Nucleus accumbens (tissue), 56 donors: Measurements from ENCODE around the gene FN3K.

Experiments
- DNase-seq, 56 donors: peaks; one replicate each; lab custom pipeline; 2025; lab: John Stamatoyannopoulos, UW

Gene FN3K

GRCh38 chr17:82703036-82703745 is 32.2 kb upstream of the FN3K start:
- DNase-seq, result no peak

GRCh38 chr17:82703935-82704865 is 31.2 kb upstream of the FN3K start:
- DNase-seq, result no peak

DNA sequence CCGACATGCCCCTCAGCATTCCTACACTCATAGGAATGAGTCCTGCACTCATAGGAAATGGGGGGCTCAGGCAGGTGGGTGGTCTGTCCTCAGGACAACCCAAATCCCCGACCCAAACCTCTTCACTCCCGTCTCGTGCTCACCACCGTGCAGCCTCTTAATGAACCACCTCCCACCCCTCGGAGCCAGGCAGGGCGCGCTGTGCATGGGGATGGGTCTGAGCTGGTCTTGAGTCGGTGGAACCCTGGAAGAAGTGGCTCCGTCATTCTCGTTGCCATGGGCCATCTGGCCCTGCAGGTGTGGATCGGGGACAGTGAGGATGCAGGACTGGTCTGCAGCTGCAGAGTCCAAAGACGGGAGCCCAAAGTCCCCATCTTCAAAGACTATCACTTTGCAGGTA is 30.5 kb upstream of the FN3K start:
- DNase-seq, result no peak

- no peak for DNase-seq
Observed at GRCh38 chr17:82705756-82706155, 29.7 kb upstream of the FN3K start.

- DNase-seq, result no peak
Observed at GRCh38 chr17:82709024-82709675, 26.3 kb upstream of the FN3K start.

- no peak for DNase-seq
Observed at GRCh38 chr17:82709676-82710498, 25.5 kb upstream of the FN3K start.

DNA sequence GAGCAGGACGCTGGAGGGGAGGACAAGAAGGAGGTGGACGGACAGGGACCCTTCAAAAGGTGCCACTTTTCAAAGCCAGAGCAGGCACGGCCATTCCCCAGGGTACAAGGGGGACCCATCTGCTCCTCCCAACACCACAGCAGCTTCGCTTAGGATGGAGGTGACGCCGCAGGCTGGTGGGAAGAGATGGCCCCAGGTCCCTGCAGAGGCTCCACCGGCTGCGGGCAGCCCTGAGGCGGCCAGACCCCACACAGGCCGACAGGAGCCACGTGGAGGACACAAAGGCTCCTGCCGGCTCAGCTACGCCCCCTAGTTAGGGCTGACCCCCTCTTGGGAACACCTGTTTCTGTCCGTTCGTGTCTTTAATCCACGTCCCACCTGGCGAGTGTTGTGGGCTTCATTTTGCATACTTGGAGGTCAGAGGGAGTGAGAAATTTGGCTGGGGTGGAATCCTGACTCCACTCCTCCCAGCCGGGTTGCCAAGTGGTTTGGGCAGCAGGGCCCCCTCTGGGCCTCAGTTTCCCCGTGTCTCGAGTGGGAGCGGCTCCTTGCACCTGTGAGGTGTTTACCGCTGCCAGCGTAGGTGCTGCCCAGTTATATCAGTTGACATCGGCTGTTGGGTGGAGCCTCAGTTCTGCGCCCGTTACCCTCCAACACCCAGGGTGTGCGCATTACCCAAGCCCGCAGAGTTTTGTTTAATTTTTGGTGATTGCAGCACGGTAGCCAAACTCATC is 24.7 kb upstream of the FN3K start:
- DNase-seq, result no peak

DNA sequence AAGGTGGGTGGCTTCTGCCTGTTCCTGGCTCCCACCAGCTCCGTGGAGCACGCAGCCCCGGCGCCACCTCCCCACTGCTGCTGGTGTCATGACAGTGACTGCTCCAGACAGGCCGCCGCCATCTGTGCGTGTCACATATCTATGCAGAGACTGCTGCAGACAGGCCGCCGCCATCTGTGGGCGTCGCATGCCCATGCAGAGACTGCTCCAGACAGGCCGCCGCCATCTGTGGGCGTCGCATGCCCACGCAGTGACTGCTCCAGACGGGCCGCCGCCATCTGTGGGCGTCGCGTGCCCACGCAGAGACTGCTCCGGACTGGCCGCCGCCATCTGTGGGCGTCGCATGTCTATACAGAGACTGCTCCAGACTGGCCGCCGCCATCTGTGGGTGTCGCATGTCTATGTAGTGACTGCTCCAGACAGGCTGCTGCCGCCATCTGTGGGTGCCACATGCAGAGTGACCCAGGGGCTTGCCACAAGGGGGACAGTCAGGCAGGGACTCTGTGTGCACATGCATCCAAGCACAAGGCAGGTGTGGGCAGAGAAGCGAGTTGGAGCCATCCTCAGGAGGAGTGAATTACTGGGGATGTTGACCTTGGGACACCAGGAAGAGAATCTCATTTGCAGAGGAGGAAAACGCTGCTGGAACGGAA is 22.2 kb upstream of the FN3K start:
- DNase-seq, result no peak

DNA sequence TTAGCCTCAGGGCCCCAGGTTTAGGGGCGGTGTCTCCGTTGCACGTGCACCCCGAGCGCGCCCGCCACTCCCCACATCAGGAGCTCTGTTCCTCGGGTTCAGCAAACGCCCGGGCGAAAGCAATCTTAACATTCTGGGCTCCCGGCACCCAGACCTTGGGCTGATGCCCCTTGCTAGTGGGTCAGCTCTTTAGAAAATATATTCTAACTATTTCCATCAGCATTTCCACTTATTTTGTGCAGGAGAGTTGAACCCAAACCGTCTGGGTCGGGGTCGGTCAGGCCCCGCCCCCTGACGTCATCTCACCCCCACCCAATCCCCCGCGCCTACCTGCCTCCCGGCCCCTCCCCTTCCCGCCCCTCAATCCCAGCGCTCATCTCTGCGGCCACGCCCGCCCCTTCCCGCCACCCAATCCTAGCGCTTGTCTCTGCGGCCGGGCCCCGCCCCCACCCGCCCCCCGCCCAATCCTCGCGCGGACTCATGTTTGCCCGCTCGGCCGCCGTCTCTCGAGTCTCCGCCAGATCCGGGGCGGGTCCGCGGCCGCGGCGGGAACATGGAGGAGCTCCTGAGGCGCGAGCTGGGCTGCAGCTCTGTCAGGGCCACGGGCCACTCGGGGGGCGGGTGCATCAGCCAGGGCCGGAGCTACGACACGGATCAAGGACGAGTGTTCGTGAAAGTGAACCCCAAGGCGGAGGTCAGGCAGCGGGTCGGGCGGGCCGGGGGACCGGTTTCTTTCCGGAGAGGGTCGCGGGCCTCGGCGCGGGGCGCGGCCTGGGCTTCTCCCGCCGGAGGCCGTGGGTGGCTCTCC is 19.0 kb upstream of the FN3K start, which contains the start of gene FN3KRP:
FN3KRP (plus strand) TSS at position 504 of the 808 bp plus-strand sequence; CDS start at position 554, 50 bp downstream.
- peak in 55 of 56 donors; percentile 56 to 96 (median 90) for DNase-seq

GRCh38 chr17:82718986-82719685 is 16.3 kb upstream of the FN3K start:
- no peak for DNase-seq

DNA sequence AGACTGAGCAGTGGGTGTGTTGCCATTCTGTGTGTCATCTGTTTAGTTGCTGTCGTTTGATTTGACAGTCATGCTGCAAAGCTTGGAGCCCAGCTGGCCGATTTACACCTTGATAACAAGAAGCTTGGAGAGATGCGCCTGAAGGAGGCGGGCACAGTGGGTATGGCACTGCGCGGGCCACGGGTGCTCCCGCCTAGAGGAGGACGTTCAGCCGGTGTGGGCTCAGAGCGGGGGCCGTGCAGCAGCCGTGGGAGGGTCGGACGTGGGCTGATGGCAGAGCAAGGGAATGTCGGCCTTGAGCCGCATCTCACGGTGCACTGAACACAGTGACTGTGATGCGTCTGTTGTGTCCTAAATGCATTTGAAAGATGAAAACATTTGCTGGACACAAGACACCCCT is 15.2 kb upstream of the FN3K start:
- no peak for DNase-seq

- no peak for DNase-seq
Observed at GRCh38 chr17:82722341-82723013, 12.9 kb upstream of the FN3K start.

DNA sequence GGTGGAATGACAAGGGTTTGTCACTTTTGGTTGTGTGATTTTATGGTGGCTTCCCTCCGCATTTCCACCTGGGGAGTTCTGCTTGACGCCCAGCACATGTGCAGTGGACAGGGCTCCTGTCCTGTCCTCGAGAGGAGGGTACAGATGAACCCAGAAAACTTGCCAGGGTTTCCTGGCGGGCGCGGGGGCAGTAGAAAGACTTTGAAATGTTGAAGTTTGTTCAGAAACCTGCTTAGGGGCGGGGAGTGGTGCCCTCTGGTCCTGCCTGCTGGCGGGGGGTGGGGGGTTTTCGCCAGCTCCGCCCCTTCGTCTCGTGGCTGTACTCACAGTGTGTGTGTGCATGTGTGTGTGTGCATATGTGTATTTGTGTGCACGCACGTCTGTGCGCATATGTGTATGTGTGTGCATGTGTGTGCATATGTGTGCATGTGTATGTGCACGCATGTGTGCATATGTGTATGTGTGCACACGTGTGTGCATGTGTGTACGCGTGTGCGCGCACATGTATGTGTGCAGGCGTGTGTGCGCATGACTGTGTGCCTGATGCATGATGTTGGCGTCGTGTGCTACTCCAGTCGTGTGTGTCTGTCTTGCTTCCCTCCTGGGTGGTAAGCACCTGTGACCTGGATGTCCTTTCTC is 12.1 kb upstream of the FN3K start:
- DNase-seq, result no peak

DNA sequence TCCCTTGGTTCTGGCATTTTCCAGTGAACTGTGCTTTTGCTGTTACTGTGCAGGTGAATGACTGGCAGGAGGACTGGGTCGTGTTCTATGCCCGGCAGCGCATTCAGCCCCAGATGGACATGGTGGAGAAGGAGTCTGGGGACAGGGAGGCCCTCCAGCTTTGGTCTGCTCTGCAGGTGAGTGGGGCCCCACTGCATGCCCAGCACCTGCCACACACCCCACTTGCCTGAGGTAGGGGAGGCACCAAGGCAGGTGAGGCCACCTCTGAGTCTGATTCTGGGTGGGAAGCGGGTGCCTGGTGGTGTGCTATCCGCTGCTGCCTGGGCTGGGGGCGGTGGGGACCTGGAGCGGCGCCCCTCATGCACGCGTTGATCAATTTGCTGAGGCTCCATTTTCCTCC is 9.0 kb upstream of the FN3K start:
- no peak for DNase-seq

DNA sequence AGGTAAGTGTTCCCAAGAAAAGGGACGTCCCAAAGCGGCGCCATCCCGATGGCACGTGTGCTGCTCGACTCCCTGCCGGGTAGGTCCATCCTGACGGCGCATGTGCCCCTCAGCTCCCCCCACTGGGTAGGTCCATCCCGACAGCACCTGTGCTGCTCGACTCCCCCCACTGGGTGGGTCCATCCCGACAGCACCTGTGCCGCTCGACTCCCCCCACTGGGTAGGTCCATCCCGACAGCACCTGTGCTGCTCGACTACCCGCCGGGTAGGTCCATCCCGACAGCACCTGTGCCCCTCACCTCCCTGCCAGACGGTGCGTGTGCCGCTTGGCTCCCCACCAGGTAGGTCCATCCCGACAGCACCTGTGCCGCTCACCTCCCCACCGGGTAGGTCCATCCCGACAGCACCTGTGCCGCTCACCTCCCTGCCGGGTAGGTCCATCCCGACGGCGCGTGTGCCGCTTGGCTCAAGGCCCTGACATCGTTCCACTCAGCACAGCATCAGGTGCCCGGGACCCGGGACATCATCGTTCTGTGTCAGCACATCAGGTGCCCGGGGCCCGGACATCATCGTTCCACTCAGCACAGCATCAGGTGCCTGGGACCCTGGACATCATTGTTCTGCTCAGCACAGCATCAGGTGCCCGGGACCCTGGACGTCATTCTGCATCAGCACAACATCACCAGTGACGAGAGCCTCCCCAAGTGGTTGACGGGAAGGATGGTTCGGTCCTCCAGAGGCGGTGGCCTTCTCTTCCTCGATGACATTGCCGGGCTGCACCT is 5.7 kb upstream of the FN3K start:
- no peak for DNase-seq
